ENCODE results near the gene RBM4. TPM values are rescaled to one million over a fixed set of nuclear protein-coding genes. Genes with fewer than 3 reads are reported as not detected.

The RBM4 gene
- total RNA-seq, 1 experiment from 2014 or later: 94.4 TPM

DNA sequence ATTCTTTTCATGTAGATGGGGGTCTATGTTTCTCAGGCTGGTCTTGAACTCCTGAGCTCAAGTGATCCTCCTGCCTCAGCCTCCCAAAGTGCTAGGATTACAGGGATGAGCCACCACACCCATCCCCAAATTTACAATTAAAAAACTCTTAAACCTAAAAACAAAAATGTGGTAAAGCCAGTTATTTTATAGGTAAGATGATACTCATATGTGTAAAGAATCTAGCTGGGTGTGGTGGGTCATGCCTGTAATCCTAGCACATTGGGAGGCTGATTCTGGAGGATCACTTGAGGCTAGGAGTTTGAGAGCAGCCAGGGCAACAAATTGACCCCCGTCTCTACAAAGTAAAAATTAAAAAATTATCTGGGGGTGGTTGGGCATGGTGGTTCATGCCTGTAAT, 26.0 kb upstream of the RBM4 start:
- Histone ChIP-seq H3K9ac (ENCODE audit: low read length) (no peak overlapping the region), H3K9me3 (ENCODE audit: control insufficient read depth in 1 of 2, insufficient read depth in 1 of 2, low read depth in 1 of 2, low read length in 2 of 2) (no peaks in the 10 kb centered on the region), H3K4me3 (replicated peaks in 1 of 2; ENCODE audit: low read depth in 1 of 2, low read length in 2 of 2) (no peak overlapping the region), H3K36me3 (ENCODE audit: control insufficient read depth in 1 of 2, insufficient read depth in 2 of 2, low read length in 2 of 2) (peaks cover 0 to 5% of the 10 kb centered on the region in 2 experiments; a peak in 1 of 4 replicates), H3K79me2 (ENCODE audit: insufficient read depth, low read length) (peaks cover 19% of the 10 kb centered on the region), H3K4me2 (ENCODE audit: low read length) (peak overlapping the region; percentile 13; the same call in 1 of the 2 replicates), H3K9me2 (ENCODE audit: insufficient read depth) (no peaks in the 10 kb centered on the region), H2AFZ (ENCODE audit: low read depth, low read length, poor library complexity, severe bottlenecking) (no peak overlapping the region), H3K27me3 (ENCODE audit: insufficient read depth, low read length) (no peaks in the 10 kb centered on the region), H4K20me1 (ENCODE audit: insufficient read depth) (peaks cover 9% of the 10 kb centered on the region; the same call in 1 of the 2 replicates), H3K27ac (ENCODE audit: low read depth, low read length) (no peak overlapping the region), H3K4me1 (ENCODE audit: control insufficient read depth in 1 of 2, insufficient read depth in 2 of 2, low read length in 2 of 2) (peaks cover 6 to 26% of the 10 kb centered on the region in 2 experiments; a peak in 3 of 4 replicates)
- RAD21 ChIA-PET (ENCODE audit: low non-redundant PET in 1 of 2, low total read pairs in 2 of 2, uncharacterized antibody in 2 of 2, unreplicated experiment in 2 of 2): no interaction called here
- TF ChIP-seq ZNF274 (IDR thresholded peaks at IDR 0.05; ENCODE audit: low read depth, low read length) (no peak), POLR2AphosphoS5 (IDR thresholded peaks at IDR 0.05; ENCODE audit: low read depth, low read length) (no peak), ZFX (IDR thresholded peaks at IDR 0.05) (no peak), SIN3A (IDR thresholded peaks at IDR 0.05; ENCODE audit: low read depth) (no peak), EZH2 (IDR thresholded peaks at IDR 0.05) (no peak), TCF7L2 (IDR thresholded peaks at IDR 0.05; ENCODE audit: borderline replicate concordance, extremely low read depth, insufficient read depth, insufficient read length) (no peak), YY1 (IDR thresholded peaks at IDR 0.05; ENCODE audit: extremely low read depth, insufficient replicate concordance, low read depth, low read length) (no peak), CTCF (IDR thresholded peaks at IDR 0.05 in 2 of 3, conservative IDR thresholded peaks at IDR 0.05 in 1 of 3; ENCODE audit: borderline replicate concordance in 1 of 3, insufficient read depth in 1 of 3, low read depth in 2 of 3, low read length in 2 of 3) (no peak), MAX (IDR thresholded peaks at IDR 0.05) (no peak), FOSL1 (IDR thresholded peaks at IDR 0.05; ENCODE audit: low read depth) (no peak), REST (IDR thresholded peaks at IDR 0.05; ENCODE audit: low read depth) (no peak), CBX3 (IDR thresholded peaks at IDR 0.05; ENCODE audit: low read depth) (no peak), CEBPB (IDR thresholded peaks at IDR 0.05; ENCODE audit: low read depth) (no peak), EZH2phosphoT487 (IDR thresholded peaks at IDR 0.05; ENCODE audit: borderline replicate concordance) (no peak), SP1 (IDR thresholded peaks at IDR 0.05; ENCODE audit: low read depth) (no peak), EGR1 (IDR thresholded peaks at IDR 0.05; ENCODE audit: low read depth) (no peak), SRF (IDR thresholded peaks at IDR 0.05; ENCODE audit: low read depth) (no peak), JUND (IDR thresholded peaks at IDR 0.05) (no peak)
- TF ChIP-seq, protein P1, sequence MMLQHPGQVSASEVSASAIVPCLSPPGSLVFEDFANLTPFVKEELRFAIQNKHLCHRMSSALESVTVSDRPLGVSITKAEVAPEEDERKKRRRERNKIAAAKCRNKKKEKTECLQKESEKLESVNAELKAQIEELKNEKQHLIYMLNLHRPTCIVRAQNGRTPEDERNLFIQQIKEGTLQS (IDR thresholded peaks at IDR 0.05): no peak
- BruUV-seq (replicated peaks): no TSS peak
- ATAC-seq: no peak
- intact Hi-C loops (cut with micrococcal nuclease): no loop called here
- POLR2A ChIA-PET: interaction anchor here (0.7 kb wide), 1 partner anchor 18 kb away, joined by 3 read pairs; no protein-coding TSS in a partner anchor
- CTCF ChIA-PET: no interaction called here
- no peak for DNase-seq (ENCODE audit: low read depth, low spot score)
